ENCODE measurements around the gene SCAMP3. TPM values are rescaled to one million over a fixed set of nuclear protein-coding genes. Genes with fewer than 3 reads are reported as not detected.

SCAMP3 gene
- total and polyA plus RNA-seq, 10 of the 15 experiments (the other 5 are each of a cell fraction or from before 2014, with no cell fraction given): 17.2 to 133 (median 87.3) TPM

DNA sequence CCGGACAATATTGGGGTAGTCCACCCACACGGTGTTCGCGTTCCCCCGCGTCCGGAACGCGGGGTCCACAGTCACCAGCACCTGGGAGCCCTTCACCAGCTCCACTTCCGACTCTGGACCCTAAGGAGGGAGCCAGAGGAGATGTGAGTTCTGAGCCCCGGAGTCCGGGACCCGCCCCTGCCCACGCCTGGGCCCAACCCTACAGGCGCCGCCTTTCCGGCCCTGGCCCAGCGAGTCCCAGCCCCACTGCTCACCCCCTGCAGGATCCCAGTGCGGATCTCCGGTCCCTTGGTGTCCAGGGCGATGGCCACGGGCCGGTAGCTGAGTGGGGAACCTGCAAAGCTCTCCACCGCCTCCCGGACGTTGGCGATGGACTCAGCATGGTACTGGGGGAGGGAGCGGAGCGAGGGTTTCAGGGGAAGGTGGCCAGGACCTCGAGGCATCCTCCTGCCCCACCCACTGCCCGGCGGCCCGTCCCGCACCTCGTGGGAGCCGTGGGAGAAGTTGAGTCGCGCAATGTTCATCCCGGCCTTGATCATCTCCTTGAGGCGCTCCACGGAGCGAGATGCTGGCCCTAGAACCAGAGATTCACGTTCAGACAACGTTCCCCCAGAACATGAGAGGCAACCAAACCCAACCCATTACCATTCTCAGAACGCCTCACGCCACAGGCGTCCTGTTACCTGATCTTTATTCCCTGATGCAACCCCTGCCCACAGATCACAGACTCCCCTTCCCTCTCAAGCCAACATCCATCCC lies 33.2 kb upstream of the SCAMP3 start (continued):
- TF ChIP-seq, protein P1, sequence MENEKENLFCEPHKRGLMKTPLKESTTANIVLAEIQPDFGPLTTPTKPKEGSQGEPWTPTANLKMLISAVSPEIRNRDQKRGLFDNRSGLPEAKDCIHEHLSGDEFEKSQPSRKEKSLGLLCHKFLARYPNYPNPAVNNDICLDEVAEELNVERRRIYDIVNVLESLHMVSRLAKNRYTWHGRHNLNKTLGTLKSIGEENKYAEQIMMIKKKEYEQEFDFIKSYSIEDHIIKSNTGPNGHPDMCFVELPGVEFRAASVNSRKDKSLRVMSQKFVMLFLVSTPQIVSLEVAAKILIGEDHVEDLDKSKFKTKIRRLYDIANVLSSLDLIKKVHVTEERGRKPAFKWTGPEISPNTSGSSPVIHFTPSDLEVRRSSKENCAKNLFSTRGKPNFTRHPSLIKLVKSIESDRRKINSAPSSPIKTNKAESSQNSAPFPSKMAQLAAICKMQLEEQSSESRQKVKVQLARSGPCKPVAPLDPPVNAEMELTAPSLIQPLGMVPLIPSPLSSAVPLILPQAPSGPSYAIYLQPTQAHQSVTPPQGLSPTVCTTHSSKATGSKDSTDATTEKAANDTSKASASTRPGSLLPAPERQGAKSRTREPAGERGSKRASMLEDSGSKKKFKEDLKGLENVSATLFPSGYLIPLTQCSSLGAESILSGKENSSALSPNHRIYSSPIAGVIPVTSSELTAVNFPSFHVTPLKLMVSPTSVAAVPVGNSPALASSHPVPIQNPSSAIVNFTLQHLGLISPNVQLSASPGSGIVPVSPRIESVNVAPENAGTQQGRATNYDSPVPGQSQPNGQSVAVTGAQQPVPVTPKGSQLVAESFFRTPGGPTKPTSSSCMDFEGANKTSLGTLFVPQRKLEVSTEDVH (IDR thresholded peaks at IDR 0.05; ENCODE audit: low read depth, partially characterized antibody): no peak
- TF ChIP-seq MYC (IDR thresholded peaks at IDR 0.05; ENCODE audit: insufficient read depth, insufficient read length, insufficient replicate concordance, low read length, severe bottlenecking) (no peak), ZNF384 (IDR thresholded peaks at IDR 0.05; ENCODE audit: borderline replicate concordance, low read depth, low read length) (no peak)

DNA sequence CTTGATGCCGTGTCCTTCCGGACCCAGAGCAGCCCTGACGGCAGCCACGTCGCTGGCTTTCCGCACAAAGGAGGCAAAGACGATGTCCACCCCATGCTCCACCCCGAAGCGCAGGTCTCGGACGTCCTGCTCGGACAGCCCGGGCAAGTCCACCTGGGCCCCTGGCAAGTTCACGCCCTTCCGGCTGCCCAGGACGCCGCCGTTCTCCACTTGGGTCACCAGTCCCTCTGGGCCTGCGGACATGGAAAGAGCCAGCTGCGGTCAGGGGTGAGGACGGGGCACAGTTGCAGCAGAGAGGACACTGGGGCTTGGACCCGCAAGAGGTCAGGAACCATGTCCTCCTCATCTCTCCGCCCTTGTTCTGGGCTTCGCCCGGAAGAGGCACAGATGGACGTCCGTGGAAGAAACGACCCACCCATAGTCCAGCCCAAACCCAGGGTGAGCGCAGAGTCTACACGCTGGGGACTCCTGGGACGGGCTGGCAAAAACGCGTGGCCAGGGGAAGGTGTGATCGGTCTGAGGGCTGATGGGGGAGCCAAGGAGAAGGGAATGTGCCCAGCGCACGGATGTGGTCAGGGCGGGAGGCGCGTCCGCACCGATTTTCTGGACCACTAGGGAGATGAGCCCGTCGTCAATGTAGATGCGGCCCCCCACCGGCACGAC lies 32.5 kb upstream of the SCAMP3 start:
- ChIA-PET RAD21 (ENCODE audit: unreplicated experiment) (no interaction called here), POLR2A (no interaction called here), SMC1A (ENCODE audit: uncharacterized antibody, unreplicated experiment) (no interaction called here), CTCF (no interaction called here)
- Histone ChIP-seq H3K9me3 (replicated peaks; ENCODE audit: control insufficient read depth, insufficient read depth, low read length) (no peaks in the 10 kb centered on the region), H3K4me1 (ENCODE audit: control insufficient read depth, insufficient read depth, low read length) (peaks cover 3% of the 10 kb centered on the region; the same call in 1 of the 2 replicates), H3K36me3 (ENCODE audit: control insufficient read depth in 2 of 2, insufficient read depth in 2 of 2, low read length in 1 of 2) (no peaks in the 10 kb centered on the region), H3K9ac (ENCODE audit: control insufficient read depth, insufficient read depth, low read length) (no peak overlapping the region), H3K27ac (ENCODE audit: control insufficient read depth, insufficient read depth) (no peak overlapping the region), H4K20me1 (ENCODE audit: control insufficient read depth, insufficient read depth) (no peaks in the 10 kb centered on the region), H3K79me2 (ENCODE audit: control insufficient read depth, insufficient read depth, low read length) (no peaks in the 10 kb centered on the region), H3K4me2 (ENCODE audit: control insufficient read depth, insufficient read depth) (no peak overlapping the region), H3K4me3 (no peak overlapping the region), H2AFZ (ENCODE audit: control insufficient read depth, low read depth, low read length) (no peak overlapping the region), H3K27me3 (replicated peaks in 1 of 2; ENCODE audit: control insufficient read depth in 2 of 2, insufficient read depth in 2 of 2, low read length in 1 of 2) (no peaks in the 10 kb centered on the region; a peak in 1 of 4 replicates)
- intact Hi-C loops (cut with micrococcal nuclease; ENCODE audit: unreplicated experiment): no loop called here
- FAIRE-seq: no peak
- DNase-seq (ENCODE audit: low read depth, low spot score): no peak
- ATAC-seq: no peak
- BruUV-seq (replicated peaks): no TSS peak
- in situ Hi-C loops (cut with MboI): no loop called here
- WGBS (ENCODE audit: insufficient coverage, insufficient replicate concordance, low lambda C conversion rate, missing lambda C conversion rate): 58% methylated on average over 43 of the region's 46 CpGs
- TF ChIP-seq, protein P2, sequence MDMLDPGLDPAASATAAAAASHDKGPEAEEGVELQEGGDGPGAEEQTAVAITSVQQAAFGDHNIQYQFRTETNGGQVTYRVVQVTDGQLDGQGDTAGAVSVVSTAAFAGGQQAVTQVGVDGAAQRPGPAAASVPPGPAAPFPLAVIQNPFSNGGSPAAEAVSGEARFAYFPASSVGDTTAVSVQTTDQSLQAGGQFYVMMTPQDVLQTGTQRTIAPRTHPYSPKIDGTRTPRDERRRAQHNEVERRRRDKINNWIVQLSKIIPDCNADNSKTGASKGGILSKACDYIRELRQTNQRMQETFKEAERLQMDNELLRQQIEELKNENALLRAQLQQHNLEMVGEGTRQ (IDR thresholded peaks at IDR 0.05; ENCODE audit: borderline replicate concordance, low read depth, low read length): no peak
- TF ChIP-seq RBBP5 (conservative IDR thresholded peaks at IDR 0.05) (no peak), PML (IDR thresholded peaks at IDR 0.05; ENCODE audit: low read length) (no peak), TCF7 (IDR thresholded peaks at IDR 0.05; ENCODE audit: borderline replicate concordance) (no peak), REST (IDR thresholded peaks at IDR 0.05; ENCODE audit: low read depth, low read length) (no peak), CEBPZ (IDR thresholded peaks at IDR 0.05; ENCODE audit: low read depth, low read length) (no peak)

Measured in GM12878 (cell line).